ENCODE data around the gene MOB2. TPM values are rescaled to one million over a fixed set of nuclear protein-coding genes. Genes with fewer than 3 reads are reported as not detected.

Gene MOB2
- total and polyA plus RNA-seq, 4 donors: 32.4 to 104 (median 58.5) TPM

DNA sequence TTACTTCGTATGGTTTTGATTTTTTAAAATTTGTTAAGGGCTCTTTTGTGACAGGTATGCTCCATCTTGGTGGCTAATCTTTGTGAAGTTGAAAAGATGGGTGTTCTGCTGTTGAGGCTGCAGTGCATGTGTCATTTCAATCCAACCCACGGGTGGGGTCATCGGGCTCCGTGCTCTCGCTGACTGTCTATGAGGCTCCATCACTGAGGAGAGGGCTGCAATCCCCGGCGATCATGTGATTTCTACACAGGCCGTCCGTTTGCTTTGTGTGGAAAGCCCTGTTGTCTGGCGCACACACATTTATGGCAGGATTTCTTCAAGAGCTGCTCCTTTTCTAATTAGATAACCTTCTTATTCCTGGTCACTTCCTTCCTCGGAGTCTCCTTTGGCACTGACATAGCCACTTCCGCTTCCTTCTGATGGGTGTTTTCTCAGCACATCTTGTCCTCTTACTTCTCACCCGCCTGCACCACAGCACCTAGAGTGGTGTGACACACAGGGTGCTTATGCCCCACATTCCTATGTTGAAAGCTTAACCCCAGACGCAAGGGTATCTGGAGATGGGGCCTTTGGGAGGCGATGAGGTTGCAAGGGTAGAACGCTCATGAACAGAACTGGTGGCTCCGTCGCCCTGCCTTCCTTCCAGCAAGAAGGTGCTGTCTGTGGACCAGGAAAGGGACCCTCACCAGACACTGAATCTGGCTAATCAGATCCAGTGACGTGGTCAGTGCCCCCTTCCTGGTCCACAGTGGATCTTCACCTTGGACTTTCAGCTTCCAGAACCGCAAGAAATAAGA lies 9.4 kb downstream of the MOB2 start:
- Histone ChIP-seq H3K36me3 (ENCODE audit: control insufficient read depth in 1 of 2, insufficient read depth in 2 of 2, low read length in 1 of 2) (peaks cover 0 to 7% of the 10 kb centered on the region in 2 donors), H3K27me3 (ENCODE audit: control insufficient read depth in 1 of 2, insufficient read depth in 2 of 2, low read length in 1 of 2) (no peaks in the 10 kb centered on the region), H3K9me3 (ENCODE audit: control insufficient read depth, low read length) (no peaks in the 10 kb centered on the region), H3K4me3 (ENCODE audit: low read length in 2 of 2) (no peak overlapping the region), H3K4me1 (ENCODE audit: control insufficient read depth in 1 of 2, insufficient read depth in 2 of 2, low read length in 2 of 2) (no peaks in the 10 kb centered on the region), H3K27ac (ENCODE audit: low read depth in 1 of 2, low read length in 2 of 2) (no peak overlapping the region)
- intact Hi-C loops (cut with DNase I): no loop called here
- ATAC-seq (ENCODE audit: low FRiP score) (no peak), DNase-seq (peak in 1 of 2 donors; percentile 17)
- 88 to 89% methylated on average over 20 of the region's 20 CpGs for WGBS, 2 donors

DNA sequence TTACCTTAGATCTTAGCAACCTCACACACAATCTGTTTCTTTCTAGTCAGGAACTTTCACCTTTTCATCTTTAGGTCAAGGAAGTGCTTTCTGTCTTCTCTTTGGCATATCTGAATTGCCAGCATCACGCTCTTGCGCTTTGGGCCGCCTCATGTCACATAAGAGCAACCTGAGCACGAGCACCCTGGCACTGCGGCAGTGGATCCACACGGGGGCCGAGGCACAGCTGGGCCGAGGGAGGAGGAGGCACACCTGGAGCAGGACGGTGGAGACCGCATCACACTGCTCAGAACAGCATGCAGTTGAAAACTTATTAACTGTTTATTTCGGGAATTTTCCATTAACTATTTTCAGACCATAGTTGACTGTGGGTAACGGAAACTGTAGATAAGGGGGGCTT lies 10.7 kb downstream of the MOB2 start:
- intact Hi-C loops (cut with DNase I): no loop called here
- H3K4me1 ChIP-seq (ENCODE audit: control insufficient read depth in 1 of 2, insufficient read depth in 2 of 2, low read length in 2 of 2): no peaks in the 10 kb centered on the region
- ATAC-seq (ENCODE audit: low FRiP score) (no peak), DNase-seq (peak in 1 of 2 donors; percentile 29)
- H3K27ac ChIP-seq (ENCODE audit: low read depth in 1 of 2, low read length in 2 of 2): no peak overlapping the region
- H3K9me3 ChIP-seq (ENCODE audit: control insufficient read depth, low read length): no peaks in the 10 kb centered on the region
- H3K27me3 ChIP-seq (ENCODE audit: control insufficient read depth in 1 of 2, insufficient read depth in 2 of 2, low read length in 1 of 2): no peaks in the 10 kb centered on the region
- 88 to 89% methylated on average over 12 of the region's 12 CpGs for WGBS, 2 donors
- no peak overlapping the region for H3K4me3 ChIP-seq (ENCODE audit: low read length in 2 of 2)
- H3K36me3 ChIP-seq (ENCODE audit: control insufficient read depth in 1 of 2, insufficient read depth in 2 of 2, low read length in 1 of 2): peaks cover 0 to 10% of the 10 kb centered on the region in 2 donors

DNA sequence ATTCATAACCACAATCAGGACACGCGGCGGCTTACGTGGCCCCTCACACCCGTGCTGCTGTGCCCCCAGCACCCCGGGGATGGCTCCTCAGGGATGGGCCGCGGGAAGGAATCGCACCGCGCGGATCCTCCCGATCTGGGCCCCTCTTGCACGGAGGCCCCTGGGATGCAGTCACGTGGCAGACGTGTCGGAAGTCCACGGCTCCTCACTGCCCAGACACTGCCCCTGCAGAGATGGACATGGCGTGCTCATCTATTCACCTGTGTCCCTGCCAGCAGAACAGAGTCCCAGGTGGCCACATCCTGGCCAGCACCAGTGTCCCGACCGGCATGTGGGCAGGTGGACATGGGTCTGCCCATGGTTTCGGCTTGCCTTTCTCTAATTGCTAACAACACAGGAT lies 12.8 kb downstream of the MOB2 start:
- Histone ChIP-seq H3K4me3 (ENCODE audit: low read length in 2 of 2) (no peak overlapping the region), H3K4me1 (ENCODE audit: control insufficient read depth in 1 of 2, insufficient read depth in 2 of 2, low read length in 2 of 2) (no peaks in the 10 kb centered on the region), H3K27me3 (ENCODE audit: control insufficient read depth in 1 of 2, insufficient read depth in 2 of 2, low read length in 1 of 2) (no peaks in the 10 kb centered on the region), H3K36me3 (ENCODE audit: control insufficient read depth in 1 of 2, insufficient read depth in 2 of 2, low read length in 1 of 2) (peaks cover 6 to 13% of the 10 kb centered on the region in 2 donors), H3K9me3 (ENCODE audit: control insufficient read depth, low read length) (no peaks in the 10 kb centered on the region), H3K27ac (ENCODE audit: low read depth in 1 of 2, low read length in 2 of 2) (no peak overlapping the region)
- intact Hi-C loops (cut with DNase I): no loop called here
- DNase-seq (peak; percentile 38 to 71), ATAC-seq (ENCODE audit: low FRiP score) (no peak)
- 91 to 93% methylated on average over 22 of the region's 22 CpGs for WGBS, 2 donors

DNA sequence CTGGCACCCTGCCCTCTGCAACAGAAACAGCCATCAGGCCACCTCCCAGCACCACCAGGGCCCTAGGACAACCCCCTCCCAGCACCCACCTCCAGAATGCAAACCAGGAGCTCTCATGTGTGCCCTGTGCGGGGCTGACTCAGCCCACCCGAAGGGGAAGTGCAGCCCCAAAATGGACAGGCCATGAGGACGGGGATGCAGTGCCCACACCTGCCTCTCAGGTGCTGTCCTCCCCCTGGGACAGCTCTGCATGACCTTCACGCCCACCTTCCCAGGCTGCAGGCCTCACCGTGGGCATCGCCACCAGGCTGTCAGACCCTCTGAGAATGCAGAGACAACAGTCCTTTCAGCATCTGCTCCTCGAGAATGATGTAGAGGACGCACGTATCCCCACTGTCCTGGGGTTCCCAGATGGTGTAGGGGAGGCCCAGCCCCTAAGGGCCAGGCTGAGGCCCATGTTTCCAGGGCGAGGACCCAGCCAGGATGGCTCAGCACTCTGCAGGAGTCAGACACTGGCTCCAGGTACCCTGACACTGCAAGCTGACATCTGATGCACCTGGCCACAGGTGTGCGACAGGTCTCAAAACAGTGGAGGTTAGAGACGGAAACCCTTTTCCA lies 13.5 kb downstream of the MOB2 start:
- peak; percentile 16 to 52 for DNase-seq
- no peak for ATAC-seq (ENCODE audit: low FRiP score)
- intact Hi-C loops (cut with DNase I): no loop called here
- H3K36me3 ChIP-seq (ENCODE audit: control insufficient read depth in 1 of 2, insufficient read depth in 2 of 2, low read length in 1 of 2): peaks cover 6 to 13% of the 10 kb centered on the region in 2 donors
- no peak overlapping the region for H3K27ac ChIP-seq (ENCODE audit: low read depth in 1 of 2, low read length in 2 of 2)
- H3K9me3 ChIP-seq (ENCODE audit: control insufficient read depth, low read length): no peaks in the 10 kb centered on the region
- H3K27me3 ChIP-seq (ENCODE audit: control insufficient read depth in 1 of 2, insufficient read depth in 2 of 2, low read length in 1 of 2): no peaks in the 10 kb centered on the region
- WGBS, 2 donors: 85 to 91% methylated on average over 12 of the region's 12 CpGs
- H3K4me3 ChIP-seq (ENCODE audit: low read length in 2 of 2): no peak overlapping the region
- no peaks in the 10 kb centered on the region for H3K4me1 ChIP-seq (ENCODE audit: control insufficient read depth in 1 of 2, insufficient read depth in 2 of 2, low read length in 2 of 2)

DNA sequence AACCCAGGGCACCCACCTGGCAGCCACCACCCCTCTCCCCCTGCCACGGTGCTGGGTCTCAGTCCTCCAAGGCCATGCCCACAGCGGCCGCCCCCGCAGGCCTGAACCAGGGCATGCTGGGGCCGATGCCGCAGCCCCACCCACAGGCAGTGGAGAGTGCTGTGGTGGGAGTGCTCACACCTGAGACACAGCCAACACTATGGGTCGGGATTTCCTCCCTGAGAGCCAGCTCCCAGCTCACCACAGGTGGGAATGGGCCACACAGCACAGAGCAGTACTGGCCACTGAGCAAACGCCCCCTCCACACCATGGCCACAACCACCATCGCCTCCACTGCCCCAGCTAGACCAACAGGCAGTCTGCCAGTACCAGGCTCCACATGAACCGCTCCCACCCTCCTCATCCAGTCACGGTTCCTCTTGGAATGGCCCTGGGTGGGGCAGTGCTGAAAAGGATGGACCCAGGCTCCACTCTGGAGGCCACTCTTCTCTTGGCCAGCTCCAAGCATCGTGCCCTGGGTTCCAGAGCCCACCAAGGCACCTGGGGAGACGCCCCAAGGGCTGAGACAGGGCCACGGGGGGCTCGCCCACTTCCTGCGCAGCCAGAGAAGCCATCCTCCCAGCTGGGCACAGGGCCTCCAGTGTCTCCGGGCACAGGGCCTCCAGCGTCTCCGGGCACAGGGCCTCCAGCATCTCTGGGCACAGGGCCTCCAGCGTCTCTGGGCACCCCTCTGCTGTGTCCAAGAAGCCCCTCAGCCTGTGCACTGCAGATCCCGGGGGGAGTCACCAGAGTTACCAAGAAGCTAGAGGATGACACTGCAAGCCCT lies 14.2 kb downstream of the MOB2 start:
- Histone ChIP-seq H3K4me3 (ENCODE audit: low read length in 2 of 2) (no peak overlapping the region), H3K27ac (ENCODE audit: low read depth in 1 of 2, low read length in 2 of 2) (no peak overlapping the region), H3K27me3 (ENCODE audit: control insufficient read depth in 1 of 2, insufficient read depth in 2 of 2, low read length in 1 of 2) (no peaks in the 10 kb centered on the region), H3K36me3 (ENCODE audit: control insufficient read depth in 1 of 2, insufficient read depth in 2 of 2, low read length in 1 of 2) (peaks cover 6 to 13% of the 10 kb centered on the region in 2 donors), H3K4me1 (ENCODE audit: control insufficient read depth in 1 of 2, insufficient read depth in 2 of 2, low read length in 2 of 2) (no peaks in the 10 kb centered on the region), H3K9me3 (ENCODE audit: control insufficient read depth, low read length) (no peaks in the 10 kb centered on the region)
- WGBS, 2 donors: 85 to 87% methylated on average over 21 of the region's 21 CpGs
- intact Hi-C loops (cut with DNase I): no loop called here
- no peak for ATAC-seq (ENCODE audit: low FRiP score)
- peak; percentile 41 to 59 for DNase-seq

DNA sequence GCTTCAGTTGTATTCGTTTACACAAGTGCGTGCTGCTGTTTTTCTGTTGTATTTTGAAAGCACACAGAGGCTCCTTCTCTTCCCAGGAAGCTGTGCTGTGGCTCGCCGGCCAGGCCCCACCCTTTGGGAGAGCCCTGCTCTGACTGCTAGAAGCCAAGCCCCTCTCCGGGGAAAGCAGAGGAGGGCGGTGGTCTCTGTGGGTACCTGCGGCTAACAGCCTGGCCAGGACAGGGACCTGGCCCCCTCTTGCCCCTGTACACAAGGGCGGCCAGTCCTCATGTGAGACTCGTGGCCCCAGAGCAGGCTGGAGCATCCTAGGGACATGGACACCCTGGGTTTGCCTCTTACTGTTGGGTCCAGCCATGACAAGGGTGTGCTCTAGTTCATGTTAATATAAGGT lies 14.8 kb downstream of the MOB2 start:
- H3K4me1 ChIP-seq (ENCODE audit: control insufficient read depth in 1 of 2, insufficient read depth in 2 of 2, low read length in 2 of 2): no peaks in the 10 kb centered on the region
- DNase-seq: peak; percentile 30 to 64
- H3K27ac ChIP-seq (ENCODE audit: low read depth in 1 of 2, low read length in 2 of 2): no peak overlapping the region
- WGBS, 2 donors: 72% methylated on average over 9 of the region's 9 CpGs
- H3K36me3 ChIP-seq (ENCODE audit: control insufficient read depth in 1 of 2, insufficient read depth in 2 of 2, low read length in 1 of 2): peaks cover 6 to 13% of the 10 kb centered on the region in 2 donors
- no peaks in the 10 kb centered on the region for H3K9me3 ChIP-seq (ENCODE audit: control insufficient read depth, low read length)
- intact Hi-C loops (cut with DNase I): no loop called here
- no peak for ATAC-seq (ENCODE audit: low FRiP score)
- H3K4me3 ChIP-seq (ENCODE audit: low read length in 2 of 2): no peak overlapping the region
- no peaks in the 10 kb centered on the region for H3K27me3 ChIP-seq (ENCODE audit: control insufficient read depth in 1 of 2, insufficient read depth in 2 of 2, low read length in 1 of 2)

DNA sequence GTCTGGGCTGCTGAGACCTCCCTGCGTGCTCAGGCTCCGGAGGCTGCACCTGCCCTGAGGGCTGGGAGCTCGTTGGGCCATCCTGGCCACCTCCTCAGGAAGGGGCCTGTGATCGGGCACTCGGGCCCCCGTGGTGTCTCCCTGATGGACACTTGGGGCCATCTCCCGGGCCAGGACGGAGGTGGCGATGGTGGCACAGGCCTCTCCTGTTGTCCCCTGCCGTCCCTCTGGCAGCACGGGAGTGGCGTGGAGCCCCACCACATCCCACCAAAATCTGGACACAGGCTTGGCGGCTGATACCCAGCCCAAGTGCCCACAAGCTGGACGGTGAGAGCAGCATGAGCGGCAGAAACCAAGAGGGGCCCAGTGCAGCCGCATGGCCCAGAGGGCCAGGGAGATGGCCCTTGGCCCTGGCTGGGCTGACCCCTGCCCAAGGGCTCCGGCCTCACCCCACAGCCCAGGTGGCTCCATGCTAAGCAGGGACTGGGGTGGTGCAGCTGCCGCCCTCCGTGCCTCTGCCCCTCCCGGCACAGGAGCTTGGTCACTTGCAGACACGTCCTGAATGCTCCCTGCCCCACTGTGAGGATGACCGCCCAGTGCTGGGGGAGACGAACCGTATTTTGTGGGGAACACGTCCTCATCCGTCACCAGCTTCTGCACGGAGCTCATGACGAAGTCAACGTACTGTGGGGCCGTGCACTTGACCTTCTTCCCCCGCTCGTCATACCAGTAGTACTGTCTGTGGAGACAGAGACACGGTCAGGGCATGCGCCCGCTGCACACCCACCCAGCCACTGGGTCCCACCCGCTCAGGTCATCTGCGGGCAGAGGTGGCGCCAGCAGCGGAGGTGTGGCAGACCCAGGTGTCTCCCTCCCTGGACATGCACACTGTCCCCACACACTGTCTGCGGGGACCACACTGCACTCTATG lies 15.6 kb downstream of the MOB2 start:
- DNase-seq (peak; percentile 47 to 65), ATAC-seq (ENCODE audit: low FRiP score) (no peak)
- WGBS, 2 donors: 90% methylated on average over 40 of the region's 40 CpGs
- Histone ChIP-seq H3K27ac (ENCODE audit: low read depth in 1 of 2, low read length in 2 of 2) (no peak overlapping the region), H3K4me1 (ENCODE audit: control insufficient read depth in 1 of 2, insufficient read depth in 2 of 2, low read length in 2 of 2) (no peaks in the 10 kb centered on the region), H3K9me3 (ENCODE audit: control insufficient read depth, low read length) (no peaks in the 10 kb centered on the region), H3K36me3 (ENCODE audit: control insufficient read depth in 1 of 2, insufficient read depth in 2 of 2, low read length in 1 of 2) (peaks cover 6 to 13% of the 10 kb centered on the region in 2 donors), H3K27me3 (ENCODE audit: control insufficient read depth in 1 of 2, insufficient read depth in 2 of 2, low read length in 1 of 2) (no peaks in the 10 kb centered on the region), H3K4me3 (ENCODE audit: low read length in 2 of 2) (no peak overlapping the region)
- intact Hi-C loops (cut with DNase I): no loop called here
